ENCODE measurements around the gene LMAN2L. TPM values are rescaled to one million over a fixed set of nuclear protein-coding genes. Genes with fewer than 3 reads are reported as not detected.

The LMAN2L gene
- total RNA-seq, 1 donor from 2014 or later, result 15.3 TPM

- peak; percentile 43 for DNase-seq (ENCODE audit: low spot score)
- Mint-ChIP-seq H3K27ac (ENCODE audit: unreplicated experiment) (no peak overlapping the region), H3K4me3 (ENCODE audit: unreplicated experiment) (no peak overlapping the region), H3K4me1 (ENCODE audit: low read depth) (peaks cover 21% of the 10 kb centered on the region), H3K27me3 (ENCODE audit: low read depth) (no peaks in the 10 kb centered on the region), H3K9me3 (ENCODE audit: low read depth) (peaks cover 7% of the 10 kb centered on the region), H3K36me3 (ENCODE audit: low read depth) (peaks cover 1% of the 10 kb centered on the region)
- TF ChIP-seq CTCF (IDR thresholded peaks at IDR 0.05), result no peak
Observed at GRCh38 chr2:96661324-96661723, 78.5 kb downstream of the LMAN2L start.

GRCh38 chr2:96656540-96656939 lies 83.3 kb downstream of the LMAN2L start:
- DNase-seq (ENCODE audit: low spot score), result no peak
- Mint-ChIP-seq H3K9me3 (ENCODE audit: low read depth) (no peaks in the 10 kb centered on the region), H3K36me3 (ENCODE audit: low read depth) (no peaks in the 10 kb centered on the region), H3K27ac (ENCODE audit: unreplicated experiment) (no peak overlapping the region), H3K27me3 (ENCODE audit: low read depth) (no peaks in the 10 kb centered on the region), H3K4me3 (ENCODE audit: unreplicated experiment) (no peak overlapping the region), H3K4me1 (ENCODE audit: low read depth) (no peaks in the 10 kb centered on the region)
- TF ChIP-seq CTCF (IDR thresholded peaks at IDR 0.05), result no peak

Other genes with a start within 250 kb of the LMAN2L start
- not detected in 3 replicates for gene NEURL3, start 234.7 kb downstream of the LMAN2L start, total RNA-seq
- gene ARID5A, start 203.3 kb downstream of the LMAN2L start, total RNA-seq, result 7.5 to 14.4 TPM (median 12.9 TPM) in 3 replicates
- gene KANSL3, start 101.8 kb downstream of the LMAN2L start, total RNA-seq, result 32.6 to 34.5 TPM (median 34.1 TPM) in 3 replicates
- not detected in 3 replicates for gene FER1L5, start 97.3 kb downstream of the LMAN2L start, total RNA-seq
- gene CNNM4, start 20.8 kb upstream of the LMAN2L start, total RNA-seq, result 7.6 to 8.3 TPM (median 7.7 TPM) in 3 replicates
- 10.2 to 14.0 TPM (median 10.4 TPM) in 3 replicates for gene CNNM3, start 76.2 kb upstream of the LMAN2L start, total RNA-seq
- gene ANKRD23, start 104.0 kb upstream of the LMAN2L start, total RNA-seq, result 1.9 to 4.4 TPM (median 3.2 TPM) in 3 replicates
- gene ANKRD39, start 118.0 kb upstream of the LMAN2L start, total RNA-seq, result 7.9 to 11.2 TPM (median 8.3 TPM) in 3 replicates
- 20.4 to 26.7 TPM (median 24.8 TPM) in 3 replicates for gene SEMA4C, start 130.0 kb upstream of the LMAN2L start, total RNA-seq
- 0.47 TPM in 1 of 3 replicates, not detected in the others for gene FAM178B, start 246.5 kb upstream of the LMAN2L start, total RNA-seq

Measured in chondrocyte (in vitro differentiated cells).